HUES64 (cell line): ENCODE results near the gene PCP2.

Experiments
- H3K27ac ChIP-seq: 2 replicates; pipeline ENCODE4 v1.7.0; 2013; ENCODE audit warnings: low read depth, low read length, inconsistent platforms
- H3K27me3 ChIP-seq: 2 replicates; pipeline ENCODE4 v1.6.1; 2013; ENCODE audit warnings: mild to moderate bottlenecking, low read length; ENCODE audit not compliant: insufficient read depth
- H3K36me3 ChIP-seq: 2 replicates; pipeline ENCODE4 v1.6.1; 2013; ENCODE audit warnings: mild to moderate bottlenecking, low read length; ENCODE audit not compliant: insufficient read depth
- H3K4me1 ChIP-seq: 2 replicates; pipeline ENCODE4 v1.6.1; 2013; ENCODE audit warnings: mild to moderate bottlenecking, low read length, moderate library complexity; ENCODE audit not compliant: insufficient read depth
- H3K4me3 ChIP-seq: 2 replicates; pipeline ENCODE4 v1.5.1; 2013; ENCODE audit warnings: mild to moderate bottlenecking, low read length, moderate library complexity
- H3K9ac ChIP-seq: 2 replicates; pipeline ENCODE4 v1.6.1; 2013; ENCODE audit warnings: mild to moderate bottlenecking, low read depth, low read length
- H3K9me3 ChIP-seq: 2 replicates; pipeline ENCODE4 v1.6.1; 2013; ENCODE audit warnings: low read depth, low read length; ENCODE audit not compliant: insufficient read depth
- WGBS: fragments of 150-250, 120-280 bp; methylation state at CpG from one replicate; pipeline ENCODE4 v1.1.7; 2013; ENCODE audit warnings: missing lambda C conversion rate; 5-methylcytosine and 5-hydroxymethylcytosine counted together

PCP2 gene

DNA sequence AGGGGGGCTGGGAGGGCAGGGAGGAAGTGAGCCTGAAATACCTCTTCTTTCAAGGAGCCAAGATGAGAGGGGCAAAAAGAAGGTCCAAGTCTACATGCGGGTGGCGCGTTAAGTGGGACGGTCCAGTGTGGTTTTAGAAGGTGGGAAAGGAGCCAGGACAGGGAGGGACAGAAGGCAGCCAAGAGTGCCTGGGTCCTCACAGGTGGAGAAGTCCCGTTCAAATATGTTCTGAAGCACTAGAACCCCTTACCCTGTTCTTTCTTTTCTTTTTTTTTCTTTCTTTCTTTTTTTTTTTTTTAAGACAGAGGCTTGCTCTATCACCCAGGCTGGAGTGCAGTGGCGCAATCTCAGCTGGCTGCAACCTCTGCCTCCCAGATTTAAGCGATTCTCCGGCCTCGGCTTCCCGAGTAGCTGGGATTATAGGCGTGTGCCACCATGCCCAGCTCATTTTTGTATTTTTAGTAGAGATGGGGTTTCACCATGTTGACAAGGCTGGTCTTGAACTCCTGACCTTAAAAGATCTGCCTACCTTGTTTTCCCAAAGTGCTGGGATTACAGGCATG, 30.5 kb downstream of the PCP2 start:
- no peak overlapping the region for H3K4me3 ChIP-seq
- no peaks in the 10 kb centered on the region for H3K9me3 ChIP-seq
- WGBS, result 94% methylated on average over 11 of the region's 11 CpGs
- H3K27me3 ChIP-seq, result no peaks in the 10 kb centered on the region
- H3K4me1 ChIP-seq, result no peaks in the 10 kb centered on the region
- H3K36me3 ChIP-seq, result peaks cover under 1% of the 10 kb centered on the region; the same call in 1 of the 2 replicates
- no peak overlapping the region for H3K27ac ChIP-seq
- no peak overlapping the region for H3K9ac ChIP-seq

DNA sequence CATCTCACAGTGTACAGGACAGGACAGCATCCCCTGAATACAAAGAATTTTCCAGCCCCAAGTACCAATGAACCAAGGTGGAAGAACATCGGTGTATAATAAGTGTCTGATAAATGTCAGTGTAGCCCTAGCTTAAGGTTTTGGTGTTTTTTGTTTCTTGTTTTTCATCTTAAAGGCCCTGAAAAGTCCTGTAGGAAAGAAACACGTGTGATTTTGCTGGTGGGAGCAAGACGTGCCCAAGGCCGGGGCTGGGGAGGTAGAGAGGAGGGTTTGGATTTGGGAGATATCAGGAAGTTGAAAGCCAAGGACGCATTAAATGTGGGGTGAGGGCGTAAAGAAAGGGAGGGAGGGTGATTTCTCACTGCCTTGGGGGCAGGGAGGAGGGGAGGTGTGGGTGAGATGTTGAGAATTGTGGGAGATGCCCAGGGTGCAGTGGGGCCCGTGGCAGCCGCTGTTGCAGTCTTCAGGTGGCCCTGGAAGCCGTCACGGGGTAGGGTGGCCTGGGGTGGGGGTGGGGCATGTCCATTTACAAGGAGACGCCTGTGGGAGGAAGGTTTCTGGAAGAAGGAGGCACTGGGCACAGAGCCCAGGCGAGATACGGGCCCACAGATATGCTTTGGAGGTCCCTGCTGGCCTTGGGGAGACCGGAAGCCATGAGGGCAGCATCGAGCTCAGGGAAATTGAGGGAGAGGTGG, 31.1 kb downstream of the PCP2 start:
- Histone ChIP-seq H3K4me1 (no peaks in the 10 kb centered on the region), H3K9ac (no peak overlapping the region), H3K36me3 (no peaks in the 10 kb centered on the region), H3K9me3 (no peaks in the 10 kb centered on the region), H3K27me3 (no peaks in the 10 kb centered on the region), H3K27ac (no peak overlapping the region), H3K4me3 (no peak overlapping the region)
- 73% methylated on average over 15 of the region's 15 CpGs for WGBS

DNA sequence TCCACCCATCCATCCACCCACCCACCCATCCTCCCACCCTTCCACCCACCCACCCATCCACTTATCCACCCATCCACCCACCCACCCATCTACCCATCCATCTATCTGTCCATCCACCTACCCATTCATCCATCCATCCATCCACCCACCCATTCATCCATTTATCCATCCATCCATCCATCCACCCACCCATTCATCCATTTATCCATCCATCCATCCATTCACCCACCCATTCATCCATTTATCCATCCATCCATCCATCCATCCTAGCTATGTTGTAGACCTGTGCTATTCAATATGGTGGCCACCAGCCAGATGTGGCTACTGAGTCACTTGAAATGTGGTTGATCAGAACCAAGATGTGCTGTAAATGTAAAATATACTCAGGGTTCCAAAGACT, 32.8 kb downstream of the PCP2 start:
- H3K9ac ChIP-seq, result no peak overlapping the region
- H3K9me3 ChIP-seq, result no peaks in the 10 kb centered on the region
- H3K27ac ChIP-seq, result no peak overlapping the region
- H3K36me3 ChIP-seq, result no peaks in the 10 kb centered on the region
- H3K27me3 ChIP-seq, result 0 out of 2 replicates have a peak, but pooled peaks cover 9% of the 10 kb centered on the region
- no peaks in the 10 kb centered on the region for H3K4me1 ChIP-seq
- no peak overlapping the region for H3K4me3 ChIP-seq

DNA sequence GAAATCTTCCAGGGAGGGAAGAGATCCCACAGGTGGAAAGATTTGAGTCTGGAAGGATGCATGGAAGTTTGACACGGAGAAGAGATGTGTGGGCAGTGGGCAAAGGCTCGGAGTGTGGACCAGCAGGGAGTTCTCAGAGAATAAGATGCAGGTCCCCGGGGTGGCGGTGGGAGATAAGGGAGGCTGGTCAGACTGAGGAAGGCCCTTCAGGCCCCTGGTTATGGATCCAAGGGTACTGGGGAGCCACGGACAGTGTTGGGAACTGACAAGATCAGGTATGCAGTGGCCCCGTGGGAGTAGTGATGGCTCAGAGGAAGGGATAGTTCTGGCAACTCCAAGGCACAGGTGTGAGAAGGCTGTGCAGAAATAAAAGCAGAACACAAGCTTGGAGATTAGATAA, 35.3 kb downstream of the PCP2 start:
- Histone ChIP-seq H3K4me1 (no peaks in the 10 kb centered on the region), H3K4me3 (no peak overlapping the region), H3K27ac (no peak overlapping the region), H3K9ac (no peak overlapping the region), H3K27me3 (peaks cover 17% of the 10 kb centered on the region), H3K9me3 (no peaks in the 10 kb centered on the region), H3K36me3 (no peaks in the 10 kb centered on the region)
- 82% methylated on average over 6 of the region's 6 CpGs for WGBS

DNA sequence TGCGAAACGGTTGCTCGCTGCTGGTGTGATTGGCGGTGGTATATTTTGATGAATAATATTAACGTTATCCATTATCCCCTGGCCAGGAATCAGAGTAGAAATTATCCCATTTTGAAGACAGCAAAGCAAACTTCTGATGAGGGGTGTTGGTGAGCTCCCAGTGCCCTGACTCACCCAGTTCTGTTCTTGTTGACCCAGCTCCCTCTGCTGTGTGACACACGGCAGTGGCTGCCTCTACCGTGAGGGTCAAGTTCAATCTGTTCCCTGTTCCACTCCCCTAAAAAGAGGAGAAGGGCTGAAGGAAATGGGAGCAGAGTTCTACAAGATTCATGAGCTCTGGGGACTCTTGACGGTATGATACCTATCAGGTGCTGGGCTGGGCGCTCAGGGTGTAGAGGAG, 35.8 kb downstream of the PCP2 start:
- Histone ChIP-seq H3K4me3 (no peak overlapping the region), H3K36me3 (no peaks in the 10 kb centered on the region), H3K27me3 (peaks cover 17% of the 10 kb centered on the region), H3K9ac (no peak overlapping the region), H3K27ac (no peak overlapping the region), H3K9me3 (no peaks in the 10 kb centered on the region), H3K4me1 (no peaks in the 10 kb centered on the region)
- 82% methylated on average over 9 of the region's 9 CpGs for whole genome bisulfite sequencing

DNA sequence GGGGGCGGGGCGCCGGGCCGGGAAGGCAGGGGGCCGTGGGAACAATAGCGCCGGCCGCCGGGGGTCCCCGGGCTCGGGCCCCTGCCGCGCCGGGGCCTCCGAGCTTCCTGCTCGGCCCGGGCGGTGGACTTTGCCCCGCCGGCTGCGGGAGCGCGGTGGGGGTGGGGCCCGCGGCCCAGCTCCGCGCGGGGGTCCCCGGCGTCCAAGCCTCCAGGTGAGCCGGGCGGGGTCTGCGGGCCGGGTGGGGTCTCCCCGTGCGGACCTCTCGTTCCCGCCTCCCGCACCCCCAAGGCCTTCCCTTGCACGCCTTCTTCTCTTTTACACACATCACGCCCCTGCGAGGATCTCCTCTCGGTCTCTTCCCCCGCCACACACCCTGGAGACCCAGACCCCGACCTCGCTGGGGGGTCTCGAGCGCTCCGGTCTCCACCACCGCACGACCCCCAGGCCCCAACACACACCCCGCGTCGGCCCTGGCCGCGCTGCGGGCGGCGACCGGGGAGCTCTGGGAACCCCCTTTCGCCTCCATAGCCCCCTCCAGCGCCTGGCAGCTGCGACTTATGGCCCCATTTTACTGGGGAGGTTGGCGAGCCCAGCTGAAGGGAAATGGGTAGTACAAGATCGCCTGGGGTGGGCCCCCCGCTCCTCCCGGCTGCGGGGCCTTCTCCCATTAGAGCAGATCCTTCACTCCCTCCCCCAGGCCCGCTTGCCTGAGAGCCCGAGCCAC, 37.1 kb downstream of the PCP2 start:
- H3K4me1 ChIP-seq, result no peaks in the 10 kb centered on the region
- no peaks in the 10 kb centered on the region for H3K36me3 ChIP-seq
- H3K4me3 ChIP-seq, result peak overlapping the region; percentile 62
- no peaks in the 10 kb centered on the region for H3K9me3 ChIP-seq
- peaks cover 17% of the 10 kb centered on the region for H3K27me3 ChIP-seq
- WGBS, result 4% methylated on average over 70 of the region's 70 CpGs
- H3K27ac ChIP-seq, result no peak overlapping the region
- peak overlapping the region; percentile 12; the same call in 1 of the 2 replicates for H3K9ac ChIP-seq

DNA sequence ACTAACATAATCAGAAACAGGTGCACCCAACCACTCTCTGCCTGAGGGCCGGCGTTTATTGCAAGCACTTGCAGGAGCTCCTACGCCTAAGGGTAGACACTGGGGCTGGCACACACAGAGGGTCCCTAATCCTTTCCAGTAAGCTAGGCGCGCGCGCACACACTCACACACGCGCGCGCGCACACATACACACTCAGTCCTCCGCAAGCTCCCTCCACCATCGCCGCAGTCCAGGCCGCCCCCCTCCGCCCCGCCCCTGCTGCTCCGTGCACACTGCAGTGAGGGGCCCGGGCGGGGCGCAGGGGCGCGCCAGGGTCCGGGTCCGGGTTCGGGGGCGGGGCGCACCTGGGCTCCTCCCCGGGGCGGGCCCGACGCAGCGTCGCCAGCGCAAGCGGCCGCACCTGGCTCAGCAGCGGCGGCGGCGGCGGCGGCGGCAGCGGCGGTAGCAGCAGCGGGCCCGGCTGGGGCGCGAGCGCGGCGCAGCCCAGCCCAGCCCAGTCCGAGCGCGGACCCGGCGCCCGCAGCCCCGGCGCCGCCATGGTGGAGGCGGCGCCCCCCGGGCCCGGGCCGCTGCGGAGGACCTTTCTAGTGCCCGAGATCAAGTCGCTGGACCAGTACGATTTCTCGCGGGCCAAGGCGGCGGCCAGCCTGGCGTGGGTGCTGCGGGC, 37.9 kb downstream of the PCP2 start, which contains the start of gene CAMSAP3:
Gene CAMSAP3 (plus strand): TSS at position 398 of the 668 bp plus-strand sequence. CDS start 140 bp downstream, at position 538.
- Histone ChIP-seq H3K36me3 (no peaks in the 10 kb centered on the region), H3K27me3 (peaks cover 17% of the 10 kb centered on the region), H3K4me3 (peak within 1 kb of the TSS; percentile 62), H3K27ac (no peak within 1 kb of the TSS), H3K9me3 (no peaks in the 10 kb centered on the region), H3K4me1 (no peaks in the 10 kb centered on the region), H3K9ac (peak within 1 kb of the TSS; percentile 47; the same call in 1 of the 2 replicates)
- under 1% methylated on average over 78 of the region's 78 CpGs for WGBS

DNA sequence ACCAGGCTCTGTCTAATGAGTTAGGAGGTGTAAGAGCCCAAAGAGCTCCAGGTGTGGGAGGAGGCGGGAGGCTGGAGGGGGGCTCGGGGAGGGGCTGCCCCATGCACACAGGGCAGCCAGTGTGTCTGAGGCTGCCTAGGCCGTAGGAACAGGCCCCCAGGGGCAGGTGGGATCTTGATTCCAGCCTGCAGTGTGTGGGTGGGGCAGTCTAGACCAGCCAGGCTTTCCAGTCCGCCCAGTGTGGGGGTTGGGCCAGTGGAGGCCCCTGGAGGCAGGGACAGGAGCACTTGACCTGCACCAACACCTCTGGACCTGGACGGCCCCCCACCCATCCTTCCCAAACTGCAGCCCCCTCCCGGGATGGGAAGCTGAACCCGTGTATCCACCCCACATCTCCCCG, 43.3 kb downstream of the PCP2 start:
- Histone ChIP-seq H3K27ac (no peak overlapping the region), H3K9me3 (no peaks in the 10 kb centered on the region), H3K4me3 (no peak overlapping the region), H3K4me1 (no peaks in the 10 kb centered on the region), H3K9ac (no peak overlapping the region), H3K27me3 (peaks cover 6% of the 10 kb centered on the region), H3K36me3 (no peaks in the 10 kb centered on the region)
- 81% methylated on average over 8 of the region's 8 CpGs for WGBS

DNA sequence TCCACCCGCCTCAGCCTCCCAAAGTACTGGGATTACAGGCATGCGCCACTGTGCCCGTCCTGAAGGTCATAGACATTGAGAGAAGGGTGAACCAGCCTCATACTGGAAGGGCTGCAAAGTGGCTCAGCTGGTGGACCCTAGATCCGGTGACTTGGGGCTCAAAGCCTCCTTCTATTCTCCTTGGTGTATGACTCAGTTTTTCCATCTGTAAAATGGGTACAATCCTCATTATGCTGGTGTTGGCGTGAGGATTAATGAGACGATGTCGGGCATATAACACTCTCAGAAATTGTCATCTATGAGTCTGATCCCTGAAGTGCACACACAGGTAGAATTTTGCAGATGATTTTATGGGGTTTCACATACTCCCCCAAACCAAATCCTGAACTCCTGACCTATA, 43.7 kb downstream of the PCP2 start:
- Histone ChIP-seq H3K9ac (no peak overlapping the region), H3K4me3 (no peak overlapping the region), H3K4me1 (no peaks in the 10 kb centered on the region), H3K27me3 (peaks cover 4% of the 10 kb centered on the region), H3K27ac (no peak overlapping the region), H3K36me3 (no peaks in the 10 kb centered on the region), H3K9me3 (no peaks in the 10 kb centered on the region)
- 94% methylated on average over 7 of the region's 7 CpGs for WGBS

DNA sequence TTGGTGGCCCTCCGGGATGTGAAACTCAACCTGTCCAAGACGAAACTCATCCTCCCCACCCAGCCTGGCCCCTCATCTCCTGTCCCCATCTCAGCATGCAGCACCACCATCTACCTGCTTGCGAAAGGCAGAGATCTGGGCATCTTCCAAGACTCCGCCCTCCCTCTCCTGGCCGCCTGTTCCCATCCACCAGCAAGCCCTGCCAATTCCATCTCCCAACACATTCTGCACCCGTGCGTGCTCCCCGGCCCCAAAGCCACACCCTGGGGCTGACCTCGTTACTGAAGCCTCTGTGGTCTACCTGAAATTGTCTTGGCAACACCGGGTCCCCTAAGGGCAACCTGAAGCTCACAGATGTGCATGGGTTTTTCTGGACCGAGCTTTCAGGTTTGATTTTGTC, 51.1 kb downstream of the PCP2 start:
- Histone ChIP-seq H3K4me3 (no peak overlapping the region), H3K4me1 (no peaks in the 10 kb centered on the region), H3K27me3 (peaks cover 11% of the 10 kb centered on the region), H3K36me3 (no peaks in the 10 kb centered on the region), H3K27ac (no peak overlapping the region), H3K9ac (no peak overlapping the region), H3K9me3 (no peaks in the 10 kb centered on the region)
- 73% methylated on average over 11 of the region's 11 CpGs for WGBS
